NCI-H510A treated with DMSO at 0.1 percent for 48 hours (cell line): ENCODE measurements around the gene PCNX2.
"Not testable (repeated sequence)": the region's sequence is repeated elsewhere in the genome, so short reads cannot be mapped to it uniquely, and the experiment has no call there.

Experiments
- DNase-seq: peaks from one replicate; lab custom pipeline; 2025; lab: John Stamatoyannopoulos, UW

Gene PCNX2

DNA sequence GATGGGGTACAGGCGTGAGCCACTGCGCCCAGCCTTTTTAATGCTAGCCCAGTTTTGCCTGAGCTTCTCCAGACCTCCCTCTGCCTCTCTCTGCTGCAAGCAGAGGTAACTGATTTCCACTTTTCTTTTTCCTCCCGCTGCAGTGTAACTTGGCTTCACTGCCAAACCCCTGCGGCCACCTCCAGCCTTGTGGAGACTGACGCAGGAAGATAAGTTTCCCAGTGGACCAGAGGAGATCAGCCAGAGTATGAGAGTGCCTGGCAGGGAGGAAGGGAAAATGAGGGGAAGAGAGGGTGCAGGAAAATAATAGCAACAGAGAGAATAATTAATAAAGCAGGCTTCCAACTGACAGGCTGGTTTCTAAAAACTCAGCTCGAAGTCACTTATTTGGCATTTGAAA lies 143.7 kb downstream of the PCNX2 start:
- DNase-seq = no peak

DNA sequence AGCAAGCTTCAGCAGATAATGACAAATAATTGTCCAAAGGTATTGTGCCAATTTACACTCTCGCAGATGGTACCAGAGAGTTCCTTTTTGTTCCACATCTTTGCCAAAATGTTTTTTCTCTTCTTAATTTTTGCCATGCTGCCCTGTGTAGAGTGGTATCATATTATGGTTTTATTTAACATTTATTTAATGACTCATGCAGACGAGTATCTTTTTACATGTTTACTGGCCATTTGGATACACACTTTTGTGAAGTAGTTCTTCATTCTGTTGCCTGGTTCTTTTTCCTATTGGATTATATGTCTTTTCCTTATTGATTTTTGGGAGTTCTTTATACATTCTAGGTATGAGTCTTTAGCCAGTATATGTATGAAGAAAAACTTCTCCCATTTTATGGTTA lies 151.1 kb downstream of the PCNX2 start:
- DNase-seq = no peak

DNA sequence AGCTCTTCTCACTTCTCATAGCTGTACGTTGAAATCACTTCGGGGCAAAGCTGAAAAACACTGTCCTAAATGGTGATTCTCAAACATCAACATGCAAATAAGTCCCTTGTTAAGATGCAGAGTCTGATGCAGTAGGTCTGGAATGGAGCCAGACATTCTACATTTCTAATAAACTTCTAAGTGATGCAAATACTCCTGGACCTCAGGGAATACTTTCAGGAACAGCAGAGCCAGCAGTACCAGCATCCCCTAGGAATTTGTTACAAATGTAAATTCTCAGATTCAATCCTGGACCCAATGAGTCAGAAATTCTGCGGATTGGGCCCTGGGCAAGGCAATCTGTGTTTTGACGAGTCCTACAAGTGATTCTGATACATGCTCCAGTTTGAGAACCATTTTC lies 152.3 kb downstream of the PCNX2 start:
- DNase-seq = no peak

DNA sequence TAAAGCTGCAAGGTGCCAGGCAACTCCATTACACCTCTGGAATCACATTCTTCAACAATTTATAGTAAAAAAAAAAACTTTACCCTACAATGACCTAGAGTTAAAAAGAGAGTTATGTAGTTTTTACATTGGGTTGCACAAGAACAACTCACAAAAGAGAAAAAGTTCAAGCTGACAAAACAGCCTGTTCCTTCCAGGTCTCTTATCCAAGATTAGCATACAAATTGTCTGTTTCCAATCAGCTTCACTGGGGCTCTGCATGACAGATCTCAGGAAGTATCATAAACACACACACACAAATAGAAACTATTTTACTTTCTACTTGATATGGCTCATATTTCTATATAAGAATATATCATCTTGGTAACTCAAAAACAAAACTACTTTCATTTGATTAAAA lies 154.6 kb downstream of the PCNX2 start:
- no peak for DNase-seq

DNA sequence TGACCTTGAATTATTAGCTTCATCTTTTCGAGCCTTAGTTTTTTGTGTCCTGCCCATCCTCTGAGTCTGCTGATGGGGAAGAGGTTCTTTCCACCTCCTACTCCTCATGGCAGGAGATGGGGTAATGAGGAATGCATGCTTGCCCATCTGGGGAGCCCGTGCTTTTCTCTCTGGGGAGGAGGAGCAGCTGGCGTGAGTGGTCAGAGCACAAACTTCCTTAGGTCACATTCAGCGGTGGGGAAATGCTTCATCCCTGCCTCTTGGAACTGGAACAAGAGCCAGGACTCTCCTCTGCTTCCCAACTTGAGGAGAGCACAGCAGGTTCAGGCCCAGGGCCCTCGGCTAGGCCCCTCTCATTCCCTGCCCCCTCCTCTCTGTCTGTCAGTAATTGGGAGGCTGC lies 155.0 kb downstream of the PCNX2 start:
- DNase-seq = no peak

DNA sequence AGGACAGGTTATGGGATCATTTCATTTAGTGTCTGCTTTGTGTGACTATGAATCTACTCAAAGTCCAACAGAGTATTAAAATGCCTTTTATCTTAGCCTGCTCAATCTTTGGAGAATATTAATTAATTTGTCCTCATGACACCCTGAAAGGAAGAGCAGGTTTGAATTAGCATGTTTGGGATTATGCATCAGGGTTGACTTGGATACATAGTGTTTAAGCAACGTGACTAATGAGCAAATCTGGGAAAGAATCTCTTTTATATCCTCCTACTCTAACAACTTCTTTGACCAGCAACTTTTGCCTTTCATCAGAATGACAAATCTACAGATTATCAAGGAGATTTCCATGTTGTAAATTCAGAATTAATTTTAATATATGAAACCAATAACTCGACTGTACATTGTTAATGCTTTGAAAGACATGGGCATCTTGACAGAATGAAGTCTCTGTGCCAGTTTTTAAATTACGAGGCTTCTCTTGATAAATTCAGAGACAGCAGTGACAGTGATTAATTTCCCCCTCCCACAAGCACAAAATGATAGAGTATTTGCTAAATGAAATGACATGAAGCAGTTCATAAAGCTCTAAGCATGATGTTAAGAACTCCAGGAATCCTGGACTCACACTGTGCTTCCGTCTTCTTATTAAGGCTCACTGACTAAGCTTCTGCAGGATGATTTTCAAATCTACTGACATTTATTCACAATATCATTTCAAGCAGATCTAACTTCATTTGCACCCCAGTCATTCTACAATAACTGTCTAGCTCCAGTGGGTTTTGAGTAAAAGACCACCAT lies 156.5 kb downstream of the PCNX2 start:
- DNase-seq = no peak

DNA sequence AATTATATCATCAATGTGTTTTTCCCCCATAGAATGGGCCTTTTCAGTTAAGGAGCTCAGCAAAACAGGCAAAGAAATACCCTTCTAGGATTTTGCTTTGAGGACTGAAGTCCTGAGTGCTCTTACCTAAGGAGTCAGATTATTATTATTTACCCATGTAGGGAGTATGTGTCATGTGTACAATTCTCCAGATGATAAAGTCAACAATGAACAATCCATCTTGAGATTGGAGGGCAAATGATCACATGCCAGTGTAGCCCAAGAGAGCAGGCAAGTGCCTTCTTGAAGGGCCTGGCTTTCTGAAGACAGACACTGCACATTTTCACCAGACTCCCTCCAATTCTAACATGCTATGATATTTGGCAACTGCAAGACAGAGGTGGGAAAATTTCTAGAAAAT lies 159.7 kb downstream of the PCNX2 start:
- DNase-seq = no peak

DNA sequence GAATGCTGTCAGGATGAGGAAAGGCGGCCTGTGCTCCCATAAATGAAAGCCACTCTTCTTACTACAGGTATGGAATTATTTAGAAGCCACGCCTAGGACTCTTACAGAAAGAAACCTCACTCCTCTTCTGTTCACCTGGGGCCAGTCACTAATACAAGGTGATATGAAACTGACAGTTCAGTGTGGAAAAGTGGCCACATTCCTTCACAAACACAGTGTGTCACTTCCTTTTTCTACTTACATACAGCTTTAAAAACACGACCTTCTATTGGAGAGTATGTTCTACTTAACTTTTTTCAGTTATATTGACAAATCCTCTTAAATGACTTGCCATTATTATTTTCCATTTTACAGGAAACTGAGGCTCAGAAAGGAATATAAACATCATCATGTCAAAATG lies 163.1 kb downstream of the PCNX2 start:
- no peak for DNase-seq

DNA sequence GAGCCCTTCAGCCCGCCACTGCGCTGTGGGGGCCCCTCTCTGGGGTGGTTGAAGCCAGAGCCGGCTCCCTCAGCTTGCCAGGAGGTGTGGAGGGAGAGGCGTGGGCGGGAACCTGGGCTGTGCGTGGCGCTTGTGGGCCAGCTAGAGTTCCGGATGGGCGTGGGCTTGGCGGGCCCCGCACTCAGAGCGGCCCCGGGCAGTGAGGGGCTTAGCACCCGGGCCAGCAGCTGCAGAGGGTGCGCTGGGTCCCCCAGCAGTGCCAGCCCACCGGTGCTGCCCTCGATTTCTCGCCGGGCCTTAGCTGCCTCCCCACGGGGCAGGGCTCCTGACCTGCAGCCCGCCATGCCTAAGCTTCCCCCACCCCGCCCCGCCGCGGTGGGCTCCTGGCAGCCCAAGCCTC lies 166.5 kb downstream of the PCNX2 start:
- not testable (repeated sequence) for DNase-seq

DNA sequence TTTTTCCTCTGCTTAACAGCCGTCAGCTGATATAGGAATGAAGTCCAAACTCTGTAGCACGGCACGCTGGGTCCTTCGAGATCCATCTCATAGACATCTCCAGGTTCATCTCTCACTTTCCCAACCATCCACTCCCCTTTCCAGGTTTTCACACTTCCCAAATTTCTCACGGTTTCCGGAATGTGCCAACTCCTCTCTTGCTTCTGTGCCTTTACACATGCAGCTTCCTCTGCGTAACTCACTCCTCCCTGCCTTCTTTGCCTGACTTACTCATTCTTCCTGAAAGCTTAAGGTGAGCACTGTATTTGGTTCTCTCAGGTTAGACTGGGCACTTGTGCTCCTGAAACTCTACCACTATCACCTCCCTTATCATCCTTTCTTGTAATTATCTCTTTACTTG lies 168.4 kb downstream of the PCNX2 start:
- no peak for DNase-seq

DNA sequence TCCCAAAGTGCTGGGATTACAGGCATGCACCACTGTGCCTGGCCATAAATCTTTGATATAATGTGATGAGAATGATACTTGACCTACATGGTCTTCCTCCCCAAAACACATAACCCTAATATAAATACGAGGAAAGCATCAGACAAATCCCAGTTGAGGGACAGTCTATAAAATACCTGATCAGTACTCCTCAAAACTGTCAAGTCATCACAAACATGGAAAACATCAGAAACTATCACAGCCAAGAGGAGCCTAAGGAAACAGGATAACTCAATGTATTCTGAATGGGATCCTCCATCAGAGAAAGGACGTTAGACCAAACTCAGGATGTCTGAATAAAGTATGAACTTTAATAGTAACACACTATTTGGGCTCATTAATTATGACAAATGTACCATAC lies 172.7 kb downstream of the PCNX2 start:
- DNase-seq = no peak

DNA sequence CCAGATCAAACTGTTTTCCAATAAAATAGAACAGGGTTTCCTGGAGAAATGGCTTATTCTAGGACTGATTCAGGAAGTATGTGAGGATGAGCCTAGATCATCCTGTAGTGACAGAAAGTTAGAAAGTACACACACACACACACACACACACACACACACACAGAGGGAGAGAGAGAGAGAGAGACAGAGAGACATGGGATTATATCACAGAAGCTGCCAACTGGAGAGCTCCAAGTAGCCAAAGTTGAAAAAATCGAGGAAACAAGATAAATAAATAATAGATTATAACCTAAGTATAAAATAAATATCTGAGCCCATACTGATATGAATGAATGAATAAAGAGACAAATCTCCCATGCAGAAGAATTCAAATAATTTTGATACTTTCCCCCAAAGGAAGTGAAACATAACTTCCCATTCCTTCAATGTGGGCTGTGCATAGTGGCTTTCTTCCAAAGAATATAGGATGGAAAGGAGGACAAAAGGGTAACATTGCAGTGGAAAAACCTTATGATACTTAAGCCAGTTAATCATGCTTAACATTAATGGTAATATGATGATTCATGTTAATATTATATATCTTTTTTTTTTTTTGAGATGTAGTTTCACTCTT lies 173.5 kb downstream of the PCNX2 start:
- DNase-seq = no peak

DNA sequence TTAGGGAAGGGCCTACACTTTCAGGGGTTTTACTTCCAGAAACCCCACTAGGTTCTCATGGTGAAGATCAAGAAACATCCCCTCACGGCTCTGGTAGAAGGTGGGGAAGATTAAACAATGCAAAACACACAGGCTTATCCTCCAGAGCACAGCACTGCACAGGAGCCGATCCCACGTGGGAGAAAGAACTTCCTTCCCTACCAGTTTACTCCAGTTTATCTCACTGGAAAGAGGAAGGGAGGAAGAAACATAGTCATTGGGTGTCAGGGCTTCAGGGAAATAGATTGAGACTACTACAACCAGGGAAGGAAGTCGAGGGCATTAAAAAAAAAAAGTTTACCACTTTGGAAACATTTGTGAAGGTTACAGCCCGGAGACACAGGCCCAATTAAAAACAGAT lies 180.7 kb downstream of the PCNX2 start:
- DNase-seq = no peak

DNA sequence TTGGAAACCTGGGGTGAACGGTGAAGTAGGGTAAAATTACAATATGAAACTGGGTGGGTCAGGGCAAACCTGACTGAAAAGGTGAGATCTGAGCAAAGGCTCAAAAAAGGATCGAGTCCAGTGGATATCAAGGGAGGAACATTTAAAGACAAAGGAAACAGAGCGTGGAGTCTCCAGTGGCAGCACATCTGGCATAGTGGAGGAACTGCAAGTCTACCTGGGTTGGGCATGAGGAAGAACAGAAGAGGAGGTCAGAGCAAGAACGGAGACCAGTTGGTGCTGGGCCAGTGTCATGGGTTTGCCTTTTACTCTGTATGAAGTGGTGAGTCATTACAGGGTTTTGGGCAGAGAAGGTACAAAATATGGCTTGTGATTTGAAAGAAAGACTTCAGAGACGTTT lies 181.4 kb downstream of the PCNX2 start:
- DNase-seq = no peak

DNA sequence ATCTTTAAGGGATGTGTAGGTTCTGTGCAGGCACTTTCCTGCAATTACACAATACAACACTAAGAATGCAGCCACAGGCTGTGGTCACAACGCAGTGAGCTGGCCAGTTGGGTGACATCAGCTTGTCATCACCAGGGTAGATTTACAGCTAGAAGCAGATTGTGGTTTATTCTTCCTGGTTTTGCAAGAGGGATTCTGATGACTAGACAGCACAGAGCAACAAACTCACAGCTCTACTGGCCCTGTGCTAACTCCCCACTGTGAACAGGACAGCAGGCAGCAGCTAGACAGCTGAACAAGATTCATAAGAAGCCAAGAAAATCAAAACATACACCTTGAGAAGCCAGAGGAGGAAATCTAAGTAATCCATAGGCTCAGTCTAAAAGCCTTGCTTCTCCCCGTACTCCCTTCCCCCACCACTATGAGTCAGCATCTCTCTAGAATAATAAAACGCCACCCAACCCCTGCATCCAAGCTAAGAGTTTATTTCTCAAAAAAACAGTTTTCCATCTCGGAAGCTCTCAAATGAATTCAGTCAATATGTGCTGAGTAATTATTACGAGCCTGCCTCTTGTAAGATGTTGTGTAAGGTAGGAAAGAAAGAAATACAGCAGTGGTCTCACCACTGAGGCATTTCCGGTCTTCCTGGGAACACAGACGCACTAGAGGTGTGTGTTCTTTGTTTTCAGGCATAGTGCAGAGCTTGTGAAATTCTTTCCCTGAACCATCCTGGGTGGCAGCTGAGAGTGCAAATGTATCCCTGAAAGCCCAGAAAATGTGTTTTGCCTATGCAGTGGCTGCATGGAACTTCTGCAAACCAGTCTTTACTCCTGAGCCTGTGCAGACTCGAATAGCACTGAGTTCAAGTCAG lies 182.3 kb downstream of the PCNX2 start:
- peak; percentile 86 for DNase-seq

DNA sequence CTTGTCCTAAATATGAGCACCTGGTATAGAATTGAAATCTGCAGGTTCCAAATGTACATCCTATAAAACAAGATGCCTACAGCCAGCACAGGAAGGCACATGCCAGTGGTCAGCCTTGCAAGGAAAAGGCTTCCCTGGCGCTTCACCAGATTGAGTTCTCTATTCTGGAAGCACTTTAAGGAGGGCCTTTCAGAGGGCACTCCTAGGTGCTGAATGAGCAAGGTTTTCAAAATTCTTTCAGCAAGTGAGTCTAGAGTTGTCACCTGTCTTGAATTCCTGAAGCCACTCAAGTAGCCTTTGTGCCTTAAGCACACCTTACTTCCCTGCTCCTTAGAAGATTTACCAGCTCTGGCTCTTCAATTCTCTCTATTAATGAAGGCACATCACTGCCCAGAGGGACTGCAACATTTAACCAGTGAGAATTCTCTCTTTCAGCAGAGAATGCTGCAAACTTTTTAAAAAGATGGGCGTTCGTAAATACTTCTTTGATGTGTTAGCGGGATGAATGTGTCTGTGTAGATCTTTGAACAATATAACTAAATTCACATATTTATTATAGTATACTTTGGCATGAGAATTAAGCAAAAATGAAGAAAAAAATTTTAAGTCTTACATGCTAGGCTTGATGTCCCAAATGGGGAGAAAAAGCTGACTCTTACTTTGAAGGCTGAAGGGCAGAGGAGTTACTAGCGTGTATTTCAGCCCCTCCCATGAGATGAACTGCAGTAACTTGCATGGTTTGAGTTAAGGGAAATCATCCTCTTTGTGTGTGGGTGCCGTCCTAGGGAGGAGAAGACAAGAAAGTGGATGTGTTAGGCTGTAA lies 183.1 kb downstream of the PCNX2 start:
- DNase-seq = no peak

DNA sequence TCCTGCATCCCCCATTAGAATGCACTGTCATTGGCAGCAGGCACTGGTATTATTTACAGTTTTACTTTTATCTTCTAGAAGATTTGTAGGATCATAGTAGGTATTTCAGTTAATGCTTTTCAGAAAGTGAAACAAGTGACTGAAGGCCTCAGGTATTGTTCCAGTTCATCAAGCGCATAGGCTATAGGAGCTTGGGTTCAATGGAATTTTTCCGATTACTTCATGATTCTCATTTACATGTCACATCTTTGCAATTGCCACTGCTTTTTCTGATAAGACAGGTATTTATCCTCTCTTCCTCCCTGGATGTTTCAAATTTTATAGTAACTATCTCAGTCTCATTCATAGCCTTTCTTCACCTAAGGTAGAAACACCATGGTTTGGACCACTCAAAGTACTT lies 183.8 kb downstream of the PCNX2 start:
- no peak for DNase-seq

DNA sequence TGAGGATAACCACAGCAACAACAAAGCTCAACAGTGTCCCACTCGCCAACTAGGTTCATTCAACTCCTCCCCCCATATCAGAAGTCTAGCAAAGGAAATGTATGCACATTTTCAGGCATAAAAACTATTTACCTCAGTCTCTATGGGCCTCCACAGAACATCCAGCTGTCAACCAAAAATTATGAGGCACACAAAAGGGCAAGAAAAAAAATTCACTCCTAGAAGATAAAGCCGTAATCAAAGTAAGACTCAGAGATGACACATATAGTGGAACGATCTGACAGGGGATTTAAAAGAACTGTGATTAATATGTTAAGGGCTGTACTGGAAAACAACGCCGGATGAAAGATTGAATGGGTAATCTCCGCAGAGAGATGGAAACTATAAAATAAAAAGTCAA lies 186.4 kb downstream of the PCNX2 start:
- DNase-seq = no peak

DNA sequence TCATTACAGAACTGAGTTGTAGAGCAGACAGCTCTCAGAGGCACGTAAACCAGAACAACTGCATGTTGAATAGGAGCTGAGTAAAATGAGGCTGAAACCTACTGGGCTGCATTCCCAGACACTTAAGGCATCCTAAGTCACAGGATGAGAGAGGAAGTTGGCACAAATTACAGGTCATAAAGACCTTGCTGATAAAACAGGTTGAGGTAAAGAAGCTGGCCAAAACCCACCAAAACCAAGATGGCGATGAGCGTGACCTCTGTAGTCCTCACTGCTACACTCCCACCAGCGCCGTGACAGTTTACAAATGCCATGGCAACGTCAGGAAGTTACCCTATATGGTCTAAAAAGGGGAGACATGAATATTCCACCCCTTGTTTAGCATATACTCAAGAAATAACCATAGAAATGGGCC lies 187.8 kb downstream of the PCNX2 start:
- not testable (repeated sequence) for DNase-seq

DNA sequence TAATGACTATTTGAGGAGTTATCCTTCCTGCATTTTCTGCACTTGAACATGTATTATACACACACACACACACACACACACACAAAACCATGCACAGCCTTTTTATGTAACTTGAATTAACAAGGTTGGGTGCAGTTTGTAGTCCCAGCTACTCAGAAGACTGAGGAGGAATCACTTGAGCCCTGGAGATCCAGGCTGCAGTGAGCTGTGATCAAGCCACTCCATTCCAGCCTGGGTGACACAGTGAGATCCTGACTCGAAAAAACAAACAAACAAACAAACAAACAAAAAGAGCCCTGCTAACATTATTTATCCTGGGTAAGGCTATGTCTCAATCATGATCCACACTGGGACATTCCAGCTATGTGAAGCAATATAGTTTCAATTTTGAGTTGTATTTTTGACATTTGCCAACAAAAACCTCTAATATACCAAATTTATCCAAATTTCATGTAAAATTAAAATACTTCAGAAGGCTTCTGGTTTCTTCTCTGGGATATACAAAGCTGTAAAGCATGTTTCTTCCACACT lies 188.3 kb downstream of the PCNX2 start:
- no peak for DNase-seq

DNA sequence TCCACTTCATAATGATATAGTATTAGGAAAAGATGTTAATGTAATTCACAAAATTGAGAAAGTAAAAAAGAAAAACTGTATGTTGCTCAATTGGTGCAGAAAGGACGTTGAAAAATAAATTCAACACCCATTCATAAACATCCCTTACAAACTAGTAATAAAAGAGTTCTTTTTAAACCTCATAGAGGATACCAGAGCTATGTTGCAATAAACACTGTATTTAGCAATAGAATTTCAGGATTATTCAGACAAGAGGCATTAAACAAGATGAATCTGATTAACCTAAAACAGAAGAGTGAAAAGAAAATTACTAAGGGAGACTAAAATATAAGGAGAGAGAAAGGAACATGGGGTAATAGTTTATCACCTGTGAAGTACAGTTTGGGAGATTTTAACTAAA lies 190.3 kb downstream of the PCNX2 start:
- no peak for DNase-seq

DNA sequence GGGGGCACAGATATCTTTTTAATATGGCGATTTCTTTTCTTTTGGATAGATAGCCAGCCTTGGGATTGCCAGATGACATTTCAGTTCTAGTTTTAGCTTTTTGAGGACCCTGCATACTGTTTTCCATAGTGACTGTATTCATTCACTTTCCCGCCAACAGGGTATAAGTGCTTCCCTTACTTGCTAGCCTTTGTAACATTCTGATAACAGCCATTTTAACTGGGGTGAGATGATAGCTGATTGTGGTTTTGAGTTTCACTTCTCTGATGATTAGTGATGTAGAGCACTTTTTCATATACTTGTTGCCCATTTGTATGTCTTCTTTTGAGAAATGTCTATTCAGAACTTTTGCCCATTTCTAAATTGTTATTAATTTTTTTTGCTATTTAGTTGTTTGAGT lies 193.2 kb downstream of the PCNX2 start:
- DNase-seq = no peak
